WTC11 (cell line): ENCODE measurements around the gene PMFBP1. TPM values are rescaled to one million over a fixed set of nuclear protein-coding genes. Genes with fewer than 3 reads are reported as not detected.

Experiments used
- ATAC-seq: fragments of 200-7000 bp; cut with Tn5 transposase; 2 replicates; pipeline ENCODE4 v1.10.0; 2021; ENCODE audit warnings: mild to moderate bottlenecking, moderate library complexity
- CTCF ChIA-PET: fragments of 300-600 bp; sonication (Branson Sonifier 250); formaldehyde crosslinking; loops from one replicate; lab custom pipeline; 2021; ENCODE audit warnings: antibody characterized with exemption; lab: Charles Lee
- POLR2A ChIA-PET: fragments of 350-600 bp; sonication (Branson Sonifier 250); formaldehyde crosslinking; loops from one replicate; lab custom pipeline; 2021; ENCODE audit warnings: antibody characterized with exemption; lab: Charles Lee
- DNase-seq: peaks from one replicate; pipeline ENCODE4 v3.0.0; 2021; ENCODE audit warnings: low spot score
- H3K27ac Mint-ChIP-seq: 2 replicates; pipeline ENCODE4 v1.8.0; 2021; ENCODE audit warnings: mixed read lengths
- H3K27me3 Mint-ChIP-seq: 2 replicates; pipeline ENCODE4 v1.8.0; 2021; ENCODE audit warnings: low read depth, mild to moderate bottlenecking, moderate library complexity, mixed read lengths
- H3K36me3 Mint-ChIP-seq: 2 replicates; pipeline ENCODE4 v1.8.0; 2021; ENCODE audit warnings: mixed read lengths
- H3K4me1 Mint-ChIP-seq: 2 replicates; pipeline ENCODE4 v1.8.0; 2022; ENCODE audit warnings: mixed read lengths
- H3K4me3 Mint-ChIP-seq: 2 replicates; pipeline ENCODE4 v1.8.0; 2021; ENCODE audit warnings: mild to moderate bottlenecking, moderate library complexity, mixed read lengths
- H3K9me3 Mint-ChIP-seq: 2 replicates; pipeline ENCODE4 v1.8.0; 2021; ENCODE audit warnings: mixed read lengths
- ATF1 ChIP-seq: sonication (generic); formaldehyde crosslinking; IDR thresholded peaks from 2 replicates; pipeline ENCODE4 v1.8.1; 2023; ENCODE audit warnings: mild to moderate bottlenecking, moderate library complexity, missing genetic modification reagents
- CDX4 ChIP-seq: fragments of 250-450 bp; sonication (Bioruptor Pico); IDR thresholded peaks from 2 replicates; pipeline ENCODE4 v1.9.0; 2021; ENCODE audit warnings: moderate library complexity, mild to moderate bottlenecking, inconsistent platforms, borderline replicate concordance
- CREB1 ChIP-seq: sonication (generic); formaldehyde crosslinking; IDR thresholded peaks from 2 replicates; pipeline ENCODE4 v1.8.0; 2023; ENCODE audit warnings: mild to moderate bottlenecking, missing genetic modification reagents
- E2F5 ChIP-seq: sonication (generic); formaldehyde crosslinking; IDR thresholded peaks from 2 replicates; pipeline ENCODE4 v1.8.1; 2022; ENCODE audit warnings: mild to moderate bottlenecking, moderate library complexity, missing genetic modification reagents
- EMX1 ChIP-seq: fragments of 250-450 bp; sonication (Bioruptor Pico); IDR thresholded peaks from 2 replicates; pipeline ENCODE4 v1.8.0; 2021; ENCODE audit warnings: mild to moderate bottlenecking
- ETV6 ChIP-seq: sonication (generic); formaldehyde crosslinking; IDR thresholded peaks from 2 replicates; pipeline ENCODE4 v1.8.1; 2022; ENCODE audit warnings: mild to moderate bottlenecking, missing genetic modification reagents
- GRHL2 ChIP-seq: fragments of 250-450 bp; sonication (Bioruptor Pico); IDR thresholded peaks from 2 replicates; pipeline ENCODE4 v1.8.0; 2022; ENCODE audit warnings: mild to moderate bottlenecking, moderate library complexity; ENCODE audit not compliant: insufficient replicate concordance, severe bottlenecking
- IRF1 ChIP-seq: sonication (generic); formaldehyde crosslinking; IDR thresholded peaks from 2 replicates; pipeline ENCODE4 v1.8.0; 2023; ENCODE audit warnings: missing genetic modification reagents
- NFATC4 ChIP-seq: fragments of 250-450 bp; sonication (Bioruptor Pico); IDR thresholded peaks from 2 replicates; pipeline ENCODE4 v1.9.0; 2021; ENCODE audit warnings: mild to moderate bottlenecking
- NR3C1 ChIP-seq: sonication (generic); formaldehyde crosslinking; conservative IDR thresholded peaks from 2 replicates; pipeline ENCODE4 v1.8.1; 2023; ENCODE audit warnings: low read depth, mild to moderate bottlenecking, missing genetic modification reagents
- PRDM15 ChIP-seq: sonication (generic); formaldehyde crosslinking; IDR thresholded peaks from 2 replicates; pipeline ENCODE4 v1.8.0; 2022; ENCODE audit warnings: missing genetic modification reagents
- PRRX2 ChIP-seq: fragments of 250-450 bp; sonication (Bioruptor Pico); IDR thresholded peaks from 2 replicates; pipeline ENCODE4 v1.8.0; 2021; ENCODE audit warnings: mild to moderate bottlenecking
- RORB ChIP-seq: fragments of 250-450 bp; sonication (Bioruptor Pico); IDR thresholded peaks from 2 replicates; pipeline ENCODE4 v1.9.0; 2021; ENCODE audit warnings: mild to moderate bottlenecking
- SOX15 ChIP-seq: fragments of 250-450 bp; sonication (Bioruptor Pico); IDR thresholded peaks from 2 replicates; pipeline ENCODE4 v1.9.0; 2021; ENCODE audit warnings: mild to moderate bottlenecking
- TEAD1 ChIP-seq: sonication (generic); formaldehyde crosslinking; IDR thresholded peaks from 2 replicates; pipeline ENCODE4 v1.8.0; 2022; ENCODE audit warnings: mild to moderate bottlenecking, missing genetic modification reagents
- TEAD4 ChIP-seq: sonication (generic); formaldehyde crosslinking; IDR thresholded peaks from 2 replicates; pipeline ENCODE4 v1.8.0; 2022; ENCODE audit warnings: mild to moderate bottlenecking, missing genetic modification reagents
- USF2 ChIP-seq: sonication (generic); formaldehyde crosslinking; IDR thresholded peaks from 2 replicates; pipeline ENCODE4 v1.8.1; 2023; ENCODE audit warnings: mild to moderate bottlenecking, missing genetic modification reagents, moderate library complexity
- ZMAT4 ChIP-seq: fragments of 250-450 bp; sonication (Bioruptor Pico); IDR thresholded peaks from 2 replicates; pipeline ENCODE4 v1.9.0; 2021; ENCODE audit warnings: mild to moderate bottlenecking
- ZNF121 ChIP-seq: sonication (generic); formaldehyde crosslinking; IDR thresholded peaks from 2 replicates; pipeline ENCODE4 v1.8.0; 2023; ENCODE audit warnings: missing genetic modification reagents
- ZNF219 ChIP-seq: sonication (generic); formaldehyde crosslinking; IDR thresholded peaks from 2 replicates; pipeline ENCODE4 v1.8.0; 2023; ENCODE audit warnings: missing genetic modification reagents, mild to moderate bottlenecking, borderline replicate concordance
- ZNF263 ChIP-seq: sonication (generic); formaldehyde crosslinking; IDR thresholded peaks from 2 replicates; pipeline ENCODE4 v1.8.1; 2022; ENCODE audit warnings: low read depth, mild to moderate bottlenecking, moderate library complexity, missing genetic modification reagents
- ZNF317 ChIP-seq: sonication (generic); formaldehyde crosslinking; IDR thresholded peaks from 2 replicates; pipeline ENCODE4 v1.8.1; 2023; ENCODE audit warnings: low read depth, mild to moderate bottlenecking, moderate library complexity, missing genetic modification reagents, borderline replicate concordance
- ZNF416 ChIP-seq: fragments of 250-450 bp; sonication (Bioruptor Pico); IDR thresholded peaks from 2 replicates; pipeline ENCODE4 v1.9.0; 2021; ENCODE audit warnings: mild to moderate bottlenecking, inconsistent platforms
- ZSCAN18 ChIP-seq: fragments of 250-450 bp; sonication (Bioruptor Pico); IDR thresholded peaks from 2 replicates; pipeline ENCODE4 v2.1.2; 2022; ENCODE audit warnings: mild to moderate bottlenecking, moderate library complexity
- total RNA-seq: library from RNA; stranded (reverse); gene quantifications from 3 replicates; pipeline ENCODE4 v1.2.3, GENCODE V29; 2021

The PMFBP1 gene
- total RNA-seq, 1 experiment from 2014 or later, result 1.9 TPM

GRCh38 chr16:72197545-72197944, 25.6 kb upstream of the PMFBP1 start:
- CTCF ChIA-PET, result interaction anchor here (1.0 kb wide), 1 partner anchor 87 kb away, joined by 3 read pairs; no protein-coding TSS in a partner anchor
- Mint-ChIP-seq H3K36me3 (no peaks in the 10 kb centered on the region), H3K4me3 (no peak overlapping the region), H3K27me3 (no peaks in the 10 kb centered on the region), H3K4me1 (peaks cover 31% of the 10 kb centered on the region), H3K9me3 (no peaks in the 10 kb centered on the region), H3K27ac (no peak overlapping the region)
- POLR2A ChIA-PET, result no interaction called here
- DNase-seq, result no peak
- ATAC-seq, result no peak
- TF ChIP-seq ZNF263 (CRISPR knock-in tag), result no peak
- no peak for TF ChIP-seq NFATC4 (CRISPR knock-in tag)
- TF ChIP-seq ATF1 (CRISPR knock-in tag), result no peak
- no peak for TF ChIP-seq ZNF416 (CRISPR knock-in tag)
- TF ChIP-seq IRF1 (CRISPR knock-in tag), result no peak
- no peak for TF ChIP-seq CREB1 (CRISPR knock-in tag)
- no peak for TF ChIP-seq EMX1 (CRISPR knock-in tag)
- TF ChIP-seq RORB (CRISPR knock-in tag), result no peak
- no peak for TF ChIP-seq GRHL2
- no peak for TF ChIP-seq SOX15 (CRISPR knock-in tag)
- TF ChIP-seq TEAD1 (CRISPR knock-in tag), result no peak

GRCh38 chr16:72195609-72196008, 23.7 kb upstream of the PMFBP1 start:
- no peaks in the 10 kb centered on the region for H3K27me3 Mint-ChIP-seq
- TF ChIP-seq USF2 (CRISPR knock-in tag), result no peak
- no peak for TF ChIP-seq NR3C1
- TF ChIP-seq ETV6, result no peak
- no peak for TF ChIP-seq E2F5
- no peak for TF ChIP-seq PRRX2 (CRISPR knock-in tag)
- no peak for TF ChIP-seq ZNF121 (CRISPR knock-in tag)
- no peak for TF ChIP-seq ZSCAN18 (CRISPR knock-in tag)
- TF ChIP-seq PRDM15, result no peak
- TF ChIP-seq ZNF219 (CRISPR knock-in tag), result no peak
- no peak for TF ChIP-seq CDX4 (CRISPR knock-in tag)
- TF ChIP-seq ZMAT4 (CRISPR knock-in tag), result no peak
- no peak for TF ChIP-seq ZNF317 (CRISPR knock-in tag)
- TF ChIP-seq TEAD4 (CRISPR knock-in tag), result no peak
- POLR2A ChIA-PET, result no interaction called here
- DNase-seq (peak; percentile 59), ATAC-seq (peak; percentile 90)
- peaks cover 31% of the 10 kb centered on the region for H3K4me1 Mint-ChIP-seq
- H3K36me3 Mint-ChIP-seq, result no peaks in the 10 kb centered on the region
- CTCF ChIA-PET, result interaction anchor here (0.8 to 1.9 kb wide), 29 partner anchors 8 to 663 kb away, joined by 3 to 43 read pairs (median 4); no protein-coding TSS in a partner anchor
- no peak overlapping the region for H3K27ac Mint-ChIP-seq
- no peak overlapping the region for H3K4me3 Mint-ChIP-seq
- no peaks in the 10 kb centered on the region for H3K9me3 Mint-ChIP-seq
